ENCODE results near the gene SOBP.

DNA sequence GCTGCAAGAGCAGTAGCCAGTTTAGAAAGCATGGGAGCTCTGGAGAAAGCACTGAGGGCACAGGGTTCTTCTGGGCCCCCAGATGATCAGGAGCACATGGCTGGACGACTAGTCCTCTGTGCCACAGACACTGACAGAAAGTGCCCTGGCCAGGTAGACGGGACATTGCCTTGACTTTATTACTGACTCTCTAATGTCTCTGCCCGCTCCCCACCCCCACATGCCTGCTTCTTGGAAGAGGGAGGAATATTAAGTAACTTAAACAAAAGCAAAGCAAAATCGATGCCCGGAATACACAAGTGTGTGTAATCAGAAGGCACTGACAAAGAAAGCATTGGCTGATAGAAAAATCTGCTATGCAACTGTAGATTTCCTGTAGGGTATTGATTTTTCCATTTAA is 99.3 kb downstream of the SOBP start:
- TF ChIP-seq, protein P1, sequence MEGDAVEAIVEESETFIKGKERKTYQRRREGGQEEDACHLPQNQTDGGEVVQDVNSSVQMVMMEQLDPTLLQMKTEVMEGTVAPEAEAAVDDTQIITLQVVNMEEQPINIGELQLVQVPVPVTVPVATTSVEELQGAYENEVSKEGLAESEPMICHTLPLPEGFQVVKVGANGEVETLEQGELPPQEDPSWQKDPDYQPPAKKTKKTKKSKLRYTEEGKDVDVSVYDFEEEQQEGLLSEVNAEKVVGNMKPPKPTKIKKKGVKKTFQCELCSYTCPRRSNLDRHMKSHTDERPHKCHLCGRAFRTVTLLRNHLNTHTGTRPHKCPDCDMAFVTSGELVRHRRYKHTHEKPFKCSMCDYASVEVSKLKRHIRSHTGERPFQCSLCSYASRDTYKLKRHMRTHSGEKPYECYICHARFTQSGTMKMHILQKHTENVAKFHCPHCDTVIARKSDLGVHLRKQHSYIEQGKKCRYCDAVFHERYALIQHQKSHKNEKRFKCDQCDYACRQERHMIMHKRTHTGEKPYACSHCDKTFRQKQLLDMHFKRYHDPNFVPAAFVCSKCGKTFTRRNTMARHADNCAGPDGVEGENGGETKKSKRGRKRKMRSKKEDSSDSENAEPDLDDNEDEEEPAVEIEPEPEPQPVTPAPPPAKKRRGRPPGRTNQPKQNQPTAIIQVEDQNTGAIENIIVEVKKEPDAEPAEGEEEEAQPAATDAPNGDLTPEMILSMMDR (IDR thresholded peaks at IDR 0.05) = no peak
- TF ChIP-seq POLR2A (IDR thresholded peaks at IDR 0.05) = no peak
